Neural cell (in vitro differentiated cells): ENCODE measurements around the gene CEP128. TPM values are rescaled to one million over a fixed set of nuclear protein-coding genes. Genes with fewer than 3 reads are reported as not detected.

Experiments
- H2AFZ ChIP-seq: fragments of 200-600, 300-800 bp; sonication (generic), shearing (Covaris generic); 2 replicates; pipeline ENCODE4 v1.6.0; 2014; ENCODE audit warnings: low read depth, mild to moderate bottlenecking, antibody characterized with exemption, low read length, moderate library complexity
- H3F3A ChIP-seq: fragments of 200-600 bp; shearing (Covaris generic); 2 replicates; pipeline ENCODE4 v1.6.1; 2016; ENCODE audit warnings: mild to moderate bottlenecking, moderate library complexity, mixed read lengths, antibody characterized with exemption, low read length; ENCODE audit not compliant: insufficient read depth, poor library complexity, severe bottlenecking
- H3K27ac ChIP-seq: fragments of 200-600, 300-800 bp; sonication (generic), shearing (Covaris generic); 2 replicates; pipeline ENCODE4 v1.5.1; 2014; ENCODE audit warnings: mild to moderate bottlenecking, low read length, moderate library complexity
- H3K27me3 ChIP-seq: fragments of 300-800, 200-600 bp; sonication (generic), shearing (Covaris generic); 2 replicates; pipeline ENCODE4 v1.6.0; 2014; ENCODE audit warnings: mild to moderate bottlenecking, low read depth, low read length, moderate library complexity; ENCODE audit not compliant: insufficient read depth
- H3K36me3 ChIP-seq: fragments of 300-800, 200-600 bp; sonication (generic), shearing (Covaris generic); 2 replicates; pipeline ENCODE4 v1.5.1; 2014; ENCODE audit warnings: mild to moderate bottlenecking, antibody characterized with exemption, low read length, moderate library complexity; ENCODE audit not compliant: insufficient read depth
- H3K4me2 ChIP-seq: fragments of 300-800, 200-600 bp; sonication (generic), shearing (Covaris generic); 2 replicates; pipeline ENCODE4 v1.6.0; 2014; ENCODE audit warnings: mild to moderate bottlenecking, low read length
- H3K4me3 ChIP-seq: fragments of 300-800, 200-600 bp; sonication (generic), shearing (Covaris generic); 2 replicates; pipeline ENCODE4 v1.5.1; 2014; ENCODE audit warnings: mild to moderate bottlenecking, low read length, moderate library complexity
- H3K79me2 ChIP-seq: fragments of 200-600 bp; shearing (Covaris generic); replicated peaks from 2 replicates; pipeline ENCODE4 v1.6.0; 2014; ENCODE audit warnings: mild to moderate bottlenecking, low read length, moderate library complexity; ENCODE audit not compliant: insufficient read depth
- H3K9ac ChIP-seq: fragments of 300-800, 200-600 bp; sonication (generic), shearing (Covaris generic); 2 replicates; pipeline ENCODE4 v1.6.1; 2016; ENCODE audit warnings: mild to moderate bottlenecking, low read length, mixed read lengths
- H3K9me2 ChIP-seq: fragments of 200-600 bp; shearing (Covaris generic); 2 replicates; pipeline ENCODE4 v1.6.1; 2016; ENCODE audit warnings: mild to moderate bottlenecking, low read length, mixed read lengths; ENCODE audit not compliant: insufficient read depth
- H3K9me3 ChIP-seq: fragments of 200-600, 300-800 bp; sonication (generic), shearing (Covaris generic); 2 replicates; pipeline ENCODE4 v1.6.1; 2016; ENCODE audit warnings: mild to moderate bottlenecking, mixed run types, low read length, moderate library complexity, mixed read lengths
- H4K20me1 ChIP-seq: fragments of 200-600 bp; shearing (Covaris generic); 2 replicates; pipeline ENCODE4 v1.6.1; 2016; ENCODE audit warnings: mild to moderate bottlenecking, mixed run types; ENCODE audit not compliant: insufficient read depth
- EP300 ChIP-seq: fragments of 450-650 bp; conservative IDR thresholded peaks from 2 replicates; pipeline ENCODE4 v1.6.1; 2014; ENCODE audit warnings: antibody characterized with exemption, mild to moderate bottlenecking, moderate library complexity; ENCODE audit not compliant: poor library complexity, severe bottlenecking
- EZH2 ChIP-seq: fragments of 200-600, 300-800 bp; shearing (Covaris generic), sonication (generic); IDR thresholded peaks from 2 replicates; pipeline ENCODE4 v1.6.1; 2014; ENCODE audit warnings: antibody characterized with exemption, low read length, borderline replicate concordance, mild to moderate bottlenecking; ENCODE audit not compliant: insufficient read depth, poor library complexity, severe bottlenecking
- MXI1 ChIP-seq: fragments of 450-650 bp; conservative IDR thresholded peaks from 2 replicates; pipeline ENCODE4 v1.6.1; 2014; ENCODE audit warnings: antibody characterized with exemption, mild to moderate bottlenecking; ENCODE audit not compliant: poor library complexity, severe bottlenecking
- POLR2AphosphoS5 ChIP-seq: IDR thresholded peaks from 2 replicates; pipeline ENCODE4 v1.6.1; 2012
- RAD21 ChIP-seq: fragments of 450-650 bp; conservative IDR thresholded peaks from 2 replicates; pipeline ENCODE4 v1.6.1; 2014; ENCODE audit warnings: antibody characterized with exemption, mild to moderate bottlenecking, moderate library complexity
- SMC3 ChIP-seq: fragments of 450-650 bp; conservative IDR thresholded peaks from 2 replicates; pipeline ENCODE4 v1.6.1; 2014; ENCODE audit warnings: antibody characterized with exemption, mild to moderate bottlenecking, moderate library complexity; ENCODE audit not compliant: poor library complexity
- TAF1 ChIP-seq: IDR thresholded peaks from 2 replicates; pipeline ENCODE4 v1.6.1; 2012; ENCODE audit warnings: low read depth
- polyA plus RNA-seq: library from polyadenylated mRNA; depleted of rRNA; stranded (reverse); fragments of >200 nt; gene quantifications from 2 replicates; pipeline ENCODE4 v1.2.3, GENCODE V29; 2014
- TF ChIP-seq, protein P1 (sequence below): IDR thresholded peaks from 2 replicates; pipeline ENCODE4 v1.6.1; 2012; ENCODE audit warnings: borderline replicate concordance
- TF ChIP-seq, protein P2 (sequence below): fragments of 450-650 bp; IDR thresholded peaks from 2 replicates; pipeline ENCODE4 v1.5.1; 2014; ENCODE audit warnings: antibody characterized with exemption, mild to moderate bottlenecking, moderate library complexity; ENCODE audit not compliant: poor library complexity, severe bottlenecking

CEP128 gene
- polyA plus RNA-seq, 1 donor from 2014 or later = 5.5 TPM

DNA sequence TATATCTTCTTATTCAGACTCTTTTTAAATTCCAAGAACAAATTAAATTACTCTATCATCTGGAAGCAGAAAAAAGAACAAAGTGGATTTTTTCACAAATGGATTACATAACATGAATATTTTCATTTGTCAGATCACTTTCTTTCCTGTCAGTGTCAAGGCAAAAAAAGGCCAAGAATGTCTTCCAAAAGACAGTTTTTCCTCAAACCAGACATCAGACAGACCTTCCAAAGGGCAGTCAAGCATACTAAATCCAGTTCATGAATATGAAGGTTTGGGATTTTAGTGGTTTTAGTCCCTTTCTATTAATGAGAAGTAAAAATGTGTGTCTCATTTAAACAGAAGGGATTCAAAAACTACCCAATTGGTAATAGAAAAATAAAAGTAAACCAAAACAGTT lies 336.0 kb downstream of the CEP128 start:
- Histone ChIP-seq H3K9me2 (no peaks in the 10 kb centered on the region), H2AFZ (no peak overlapping the region), H4K20me1 (no peaks in the 10 kb centered on the region), H3K27me3 (no peaks in the 10 kb centered on the region), H3K4me2 (no peak overlapping the region), H3K27ac (no peak overlapping the region), H3K4me3 (no peak overlapping the region), H3K9ac (no peak overlapping the region), H3F3A (no peaks in the 10 kb centered on the region), H3K9me3 (no peaks in the 10 kb centered on the region), H3K79me2 (no peaks in the 10 kb centered on the region), H3K36me3 (no peaks in the 10 kb centered on the region)
- no peak for TF ChIP-seq SMC3
- TF ChIP-seq EP300 = no peak
- no peak for TF ChIP-seq RAD21
- no peak for TF ChIP-seq MXI1
- TF ChIP-seq, protein P1, sequence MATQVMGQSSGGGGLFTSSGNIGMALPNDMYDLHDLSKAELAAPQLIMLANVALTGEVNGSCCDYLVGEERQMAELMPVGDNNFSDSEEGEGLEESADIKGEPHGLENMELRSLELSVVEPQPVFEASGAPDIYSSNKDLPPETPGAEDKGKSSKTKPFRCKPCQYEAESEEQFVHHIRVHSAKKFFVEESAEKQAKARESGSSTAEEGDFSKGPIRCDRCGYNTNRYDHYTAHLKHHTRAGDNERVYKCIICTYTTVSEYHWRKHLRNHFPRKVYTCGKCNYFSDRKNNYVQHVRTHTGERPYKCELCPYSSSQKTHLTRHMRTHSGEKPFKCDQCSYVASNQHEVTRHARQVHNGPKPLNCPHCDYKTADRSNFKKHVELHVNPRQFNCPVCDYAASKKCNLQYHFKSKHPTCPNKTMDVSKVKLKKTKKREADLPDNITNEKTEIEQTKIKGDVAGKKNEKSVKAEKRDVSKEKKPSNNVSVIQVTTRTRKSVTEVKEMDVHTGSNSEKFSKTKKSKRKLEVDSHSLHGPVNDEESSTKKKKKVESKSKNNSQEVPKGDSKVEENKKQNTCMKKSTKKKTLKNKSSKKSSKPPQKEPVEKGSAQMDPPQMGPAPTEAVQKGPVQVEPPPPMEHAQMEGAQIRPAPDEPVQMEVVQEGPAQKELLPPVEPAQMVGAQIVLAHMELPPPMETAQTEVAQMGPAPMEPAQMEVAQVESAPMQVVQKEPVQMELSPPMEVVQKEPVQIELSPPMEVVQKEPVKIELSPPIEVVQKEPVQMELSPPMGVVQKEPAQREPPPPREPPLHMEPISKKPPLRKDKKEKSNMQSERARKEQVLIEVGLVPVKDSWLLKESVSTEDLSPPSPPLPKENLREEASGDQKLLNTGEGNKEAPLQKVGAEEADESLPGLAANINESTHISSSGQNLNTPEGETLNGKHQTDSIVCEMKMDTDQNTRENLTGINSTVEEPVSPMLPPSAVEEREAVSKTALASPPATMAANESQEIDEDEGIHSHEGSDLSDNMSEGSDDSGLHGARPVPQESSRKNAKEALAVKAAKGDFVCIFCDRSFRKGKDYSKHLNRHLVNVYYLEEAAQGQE = no peak
- TF ChIP-seq, protein P2, sequence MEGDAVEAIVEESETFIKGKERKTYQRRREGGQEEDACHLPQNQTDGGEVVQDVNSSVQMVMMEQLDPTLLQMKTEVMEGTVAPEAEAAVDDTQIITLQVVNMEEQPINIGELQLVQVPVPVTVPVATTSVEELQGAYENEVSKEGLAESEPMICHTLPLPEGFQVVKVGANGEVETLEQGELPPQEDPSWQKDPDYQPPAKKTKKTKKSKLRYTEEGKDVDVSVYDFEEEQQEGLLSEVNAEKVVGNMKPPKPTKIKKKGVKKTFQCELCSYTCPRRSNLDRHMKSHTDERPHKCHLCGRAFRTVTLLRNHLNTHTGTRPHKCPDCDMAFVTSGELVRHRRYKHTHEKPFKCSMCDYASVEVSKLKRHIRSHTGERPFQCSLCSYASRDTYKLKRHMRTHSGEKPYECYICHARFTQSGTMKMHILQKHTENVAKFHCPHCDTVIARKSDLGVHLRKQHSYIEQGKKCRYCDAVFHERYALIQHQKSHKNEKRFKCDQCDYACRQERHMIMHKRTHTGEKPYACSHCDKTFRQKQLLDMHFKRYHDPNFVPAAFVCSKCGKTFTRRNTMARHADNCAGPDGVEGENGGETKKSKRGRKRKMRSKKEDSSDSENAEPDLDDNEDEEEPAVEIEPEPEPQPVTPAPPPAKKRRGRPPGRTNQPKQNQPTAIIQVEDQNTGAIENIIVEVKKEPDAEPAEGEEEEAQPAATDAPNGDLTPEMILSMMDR = no peak
- TF ChIP-seq POLR2AphosphoS5 = no peak
- no peak for TF ChIP-seq TAF1
- TF ChIP-seq EZH2 = no peak

DNA sequence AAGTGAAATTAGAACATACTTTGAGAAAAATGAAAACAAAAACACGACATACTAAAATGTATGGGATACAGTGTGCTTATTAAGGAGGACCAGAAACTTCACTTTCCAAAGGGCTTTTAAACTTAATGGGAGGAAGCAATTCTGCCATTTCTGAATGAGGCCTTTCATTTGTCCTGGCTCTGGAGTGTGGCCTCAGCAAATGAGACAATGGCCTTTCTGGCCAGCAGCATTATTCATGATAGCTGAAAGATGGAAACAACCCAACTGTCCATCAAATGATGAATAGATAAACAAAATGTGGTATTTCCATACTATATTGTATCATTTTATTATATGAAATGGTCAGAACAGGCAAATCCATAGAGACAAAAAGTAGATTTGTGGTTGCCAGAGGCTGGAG lies 338.6 kb downstream of the CEP128 start:
- no peak overlapping the region for H3K4me2 ChIP-seq
- no peaks in the 10 kb centered on the region for H3K27me3 ChIP-seq
- H4K20me1 ChIP-seq = no peaks in the 10 kb centered on the region
- H3K9me3 ChIP-seq = no peaks in the 10 kb centered on the region
- no peaks in the 10 kb centered on the region for H3K79me2 ChIP-seq
- no peak for TF ChIP-seq EZH2
- TF ChIP-seq TAF1 = no peak
- no peak for TF ChIP-seq POLR2AphosphoS5
- no peak for TF ChIP-seq MXI1
- TF ChIP-seq, protein P1 = no peak
- H3F3A ChIP-seq = no peaks in the 10 kb centered on the region
- H3K9me2 ChIP-seq = no peaks in the 10 kb centered on the region
- no peaks in the 10 kb centered on the region for H3K36me3 ChIP-seq
- H2AFZ ChIP-seq = no peak overlapping the region
- H3K9ac ChIP-seq = no peak overlapping the region
- no peak overlapping the region for H3K27ac ChIP-seq
- no peak overlapping the region for H3K4me3 ChIP-seq
